ENCODE data around the gene ZMIZ1. TPM values are rescaled to one million over a fixed set of nuclear protein-coding genes. Genes with fewer than 3 reads are reported as not detected.

ZMIZ1 gene
- total RNA-seq, 1 donor from 2014 or later, result 80.4 TPM

GRCh38 chr10:79066411-79067240 is 2.1 kb upstream of the ZMIZ1 start:
- H3K27ac Mint-ChIP-seq, result no peak overlapping the region
- peaks cover 37% of the 10 kb centered on the region for H3K4me1 Mint-ChIP-seq (ENCODE audit: low read depth)
- intact Hi-C loops (cut with micrococcal nuclease), result loop anchor here (1.0 to 5.0 kb wide), 4 partner anchors 18 to 763 kb away; no protein-coding TSS in a partner anchor
- H3K27me3 Mint-ChIP-seq (ENCODE audit: low read depth), result peaks cover 6% of the 10 kb centered on the region
- DNase-seq (ENCODE audit: low spot score), result no peak
- H3K9me3 Mint-ChIP-seq, result no peaks in the 10 kb centered on the region
- peak overlapping the region; percentile 49 for H3K4me3 Mint-ChIP-seq (ENCODE audit: low read depth)
- no peaks in the 10 kb centered on the region for H3K36me3 Mint-ChIP-seq (ENCODE audit: low read depth)

GRCh38 chr10:79067241-79068202 is 1.2 kb upstream of the ZMIZ1 start:
- peak; percentile 79 for DNase-seq (ENCODE audit: low spot score)
- peaks cover 37% of the 10 kb centered on the region for H3K4me1 Mint-ChIP-seq (ENCODE audit: low read depth)
- peak overlapping the region; percentile 74 for H3K27ac Mint-ChIP-seq
- H3K27me3 Mint-ChIP-seq (ENCODE audit: low read depth), result peaks cover 13% of the 10 kb centered on the region
- H3K4me3 Mint-ChIP-seq (ENCODE audit: low read depth), result peak overlapping the region; percentile 82
- H3K36me3 Mint-ChIP-seq (ENCODE audit: low read depth), result no peaks in the 10 kb centered on the region
- intact Hi-C loops (cut with micrococcal nuclease), result loop anchor here (1.0 to 5.0 kb wide), 6 partner anchors 19 to 1035 kb away; partner anchors contain the start of gene RPS24
- H3K9me3 Mint-ChIP-seq, result no peaks in the 10 kb centered on the region

GRCh38 chr10:79068203-79068561 is 584 bp upstream of the ZMIZ1 start:
- Mint-ChIP-seq H3K36me3 (ENCODE audit: low read depth) (no peaks in the 10 kb centered on the region), H3K4me1 (ENCODE audit: low read depth) (peaks cover 32% of the 10 kb centered on the region), H3K27me3 (ENCODE audit: low read depth) (peaks cover 13% of the 10 kb centered on the region), H3K4me3 (ENCODE audit: low read depth) (peak overlapping the region; percentile 82), H3K9me3 (no peaks in the 10 kb centered on the region), H3K27ac (peak overlapping the region; percentile 70)
- DNase-seq (ENCODE audit: low spot score), result peak; percentile 28
- intact Hi-C loops (cut with micrococcal nuclease), result loop anchor here (1.0 to 5.0 kb wide), 3 partner anchors 95 to 1035 kb away; partner anchors contain the start of gene RPS24

GRCh38 chr10:79069325-79070080 is 737 bp downstream of the ZMIZ1 start:
- H3K36me3 Mint-ChIP-seq (ENCODE audit: low read depth), result no peaks in the 10 kb centered on the region
- H3K9me3 Mint-ChIP-seq, result no peaks in the 10 kb centered on the region
- H3K4me3 Mint-ChIP-seq (ENCODE audit: low read depth), result peak overlapping the region; percentile 86
- intact Hi-C loops (cut with micrococcal nuclease), result loop anchor here (2.0 to 10.0 kb wide), 3 partner anchors 125 to 1037 kb away; partner anchors contain the start of gene RPS24
- DNase-seq (ENCODE audit: low spot score), result peak; percentile 46
- H3K27ac Mint-ChIP-seq, result peak overlapping the region; percentile 79
- H3K27me3 Mint-ChIP-seq (ENCODE audit: low read depth), result peaks cover 13% of the 10 kb centered on the region
- H3K4me1 Mint-ChIP-seq (ENCODE audit: low read depth), result peaks cover 23% of the 10 kb centered on the region

- Mint-ChIP-seq H3K9me3 (no peaks in the 10 kb centered on the region), H3K4me1 (ENCODE audit: low read depth) (peaks cover 17% of the 10 kb centered on the region), H3K27me3 (ENCODE audit: low read depth) (peaks cover 13% of the 10 kb centered on the region), H3K4me3 (ENCODE audit: low read depth) (peak overlapping the region; percentile 86), H3K27ac (no peak overlapping the region), H3K36me3 (ENCODE audit: low read depth) (no peaks in the 10 kb centered on the region)
- intact Hi-C loops (cut with micrococcal nuclease), result loop anchor here (10.0 kb wide), 1 partner anchor 125 kb away; no protein-coding TSS in a partner anchor
- no peak for DNase-seq (ENCODE audit: low spot score)
These were observed 1.4 kb downstream of the ZMIZ1 start for GRCh38 chr10:79070081-79070605.

GRCh38 chr10:79070606-79071395 is 2.0 kb downstream of the ZMIZ1 start:
- no peak for DNase-seq (ENCODE audit: low spot score)
- no peak overlapping the region for H3K27ac Mint-ChIP-seq
- peaks cover 15% of the 10 kb centered on the region for H3K4me1 Mint-ChIP-seq (ENCODE audit: low read depth)
- H3K4me3 Mint-ChIP-seq (ENCODE audit: low read depth), result peak overlapping the region; percentile 74
- no peaks in the 10 kb centered on the region for H3K9me3 Mint-ChIP-seq
- intact Hi-C loops (cut with micrococcal nuclease), result loop anchor here (10.0 kb wide), 1 partner anchor 124 kb away; no protein-coding TSS in a partner anchor
- H3K36me3 Mint-ChIP-seq (ENCODE audit: low read depth), result no peaks in the 10 kb centered on the region
- H3K27me3 Mint-ChIP-seq (ENCODE audit: low read depth), result peaks cover 13% of the 10 kb centered on the region

- peaks cover 13% of the 10 kb centered on the region for H3K27me3 Mint-ChIP-seq (ENCODE audit: low read depth)
- peak overlapping the region; percentile 74 for H3K4me3 Mint-ChIP-seq (ENCODE audit: low read depth)
- no peak for DNase-seq (ENCODE audit: low spot score)
- intact Hi-C loops (cut with micrococcal nuclease), result loop anchor here (10.0 kb wide), 1 partner anchor 123 kb away; no protein-coding TSS in a partner anchor
- no peaks in the 10 kb centered on the region for H3K36me3 Mint-ChIP-seq (ENCODE audit: low read depth)
- peaks cover 14% of the 10 kb centered on the region for H3K4me1 Mint-ChIP-seq (ENCODE audit: low read depth)
- H3K9me3 Mint-ChIP-seq, result no peaks in the 10 kb centered on the region
- H3K27ac Mint-ChIP-seq, result no peak overlapping the region
These were observed 2.7 kb downstream of the ZMIZ1 start for GRCh38 chr10:79071396-79071923.

GRCh38 chr10:79072041-79072441 is 3.3 kb downstream of the ZMIZ1 start:
- H3K4me3 Mint-ChIP-seq (ENCODE audit: low read depth), result peak overlapping the region; percentile 38
- H3K36me3 Mint-ChIP-seq (ENCODE audit: low read depth), result no peaks in the 10 kb centered on the region
- DNase-seq (ENCODE audit: low spot score), result no peak
- H3K27ac Mint-ChIP-seq, result no peak overlapping the region
- no peaks in the 10 kb centered on the region for H3K9me3 Mint-ChIP-seq
- H3K27me3 Mint-ChIP-seq (ENCODE audit: low read depth), result peaks cover 13% of the 10 kb centered on the region
- H3K4me1 Mint-ChIP-seq (ENCODE audit: low read depth), result peaks cover 12% of the 10 kb centered on the region
- intact Hi-C loops (cut with micrococcal nuclease), result loop anchor here (10.0 kb wide), 1 partner anchor 123 kb away; no protein-coding TSS in a partner anchor

GRCh38 chr10:79072994-79073645 is 4.4 kb downstream of the ZMIZ1 start:
- Mint-ChIP-seq H3K9me3 (no peaks in the 10 kb centered on the region), H3K4me1 (ENCODE audit: low read depth) (peaks cover 9% of the 10 kb centered on the region), H3K27ac (no peak overlapping the region), H3K4me3 (ENCODE audit: low read depth) (no peak overlapping the region), H3K36me3 (ENCODE audit: low read depth) (no peaks in the 10 kb centered on the region), H3K27me3 (ENCODE audit: low read depth) (peaks cover 13% of the 10 kb centered on the region)
- intact Hi-C loops (cut with micrococcal nuclease), result loop anchor here (10.0 kb wide), 1 partner anchor 122 kb away; no protein-coding TSS in a partner anchor
- no peak for DNase-seq (ENCODE audit: low spot score)

GRCh38 chr10:79073784-79074432 is 5.1 kb downstream of the ZMIZ1 start:
- H3K4me3 Mint-ChIP-seq (ENCODE audit: low read depth), result no peak overlapping the region
- H3K9me3 Mint-ChIP-seq, result no peaks in the 10 kb centered on the region
- H3K27me3 Mint-ChIP-seq (ENCODE audit: low read depth), result peaks cover 13% of the 10 kb centered on the region
- H3K36me3 Mint-ChIP-seq (ENCODE audit: low read depth), result no peaks in the 10 kb centered on the region
- intact Hi-C loops (cut with micrococcal nuclease), result loop anchor here (10.0 kb wide), 1 partner anchor 121 kb away; no protein-coding TSS in a partner anchor
- H3K27ac Mint-ChIP-seq, result no peak overlapping the region
- no peak for DNase-seq (ENCODE audit: low spot score)
- peaks cover 10% of the 10 kb centered on the region for H3K4me1 Mint-ChIP-seq (ENCODE audit: low read depth)
